Stimulated activated CD8-positive, alpha-beta memory T cell treated with anti-CD3 and anti-CD28 coated beads, Interleukin-2, amount 100 ng/mL, for 1 hour (primary cell): ENCODE data around the gene CFAP73.

Source experiments
- DNase-seq, 2 donors: peaks; one replicate each; pipeline ENCODE4 v3.0.0-alpha.2; 2020; ENCODE audit warnings: low read depth in 2 of 2

The CFAP73 gene

DNA sequence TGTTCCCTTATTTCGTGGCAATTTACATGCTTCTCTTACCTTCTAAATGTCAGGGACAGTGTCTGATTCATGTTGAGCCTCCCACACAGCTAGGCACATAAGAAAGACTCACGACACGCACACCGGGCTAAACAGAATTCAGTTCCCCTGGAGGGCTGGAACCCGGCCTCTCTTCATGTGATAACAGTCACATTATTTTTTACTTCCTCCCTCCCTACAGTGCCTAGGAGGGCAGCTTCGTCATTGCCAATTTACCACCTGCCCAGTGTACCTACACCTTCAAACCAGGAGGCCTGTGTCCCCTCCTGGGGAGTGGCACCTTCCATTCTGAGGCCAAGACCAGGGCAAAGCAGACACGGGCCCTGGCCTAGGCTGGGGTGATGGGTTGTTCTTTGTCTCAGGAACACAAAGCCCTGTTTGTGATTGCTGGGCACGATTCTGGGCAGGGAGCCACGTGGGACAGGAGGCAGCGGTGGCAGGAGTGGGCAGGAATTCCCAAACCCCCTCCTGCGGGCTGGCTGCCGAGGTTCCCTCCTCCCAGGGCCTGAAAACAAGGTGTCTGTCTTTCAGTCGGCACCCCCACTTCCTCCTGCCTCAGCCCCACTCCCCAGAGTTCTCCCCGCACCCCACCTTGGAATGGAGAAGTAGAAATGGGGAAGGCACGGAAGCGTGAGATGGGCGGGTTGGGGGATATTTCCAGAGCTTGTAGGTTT lies 7.2 kb upstream of the CFAP73 start:
- no peak for DNase-seq

- no peak for DNase-seq
These were observed 6.6 kb upstream of the CFAP73 start for GRCh38 chr12:113142886-113143332.

- DNase-seq, result no peak
These were observed 5.6 kb upstream of the CFAP73 start for GRCh38 chr12:113143959-113144358.

DNA sequence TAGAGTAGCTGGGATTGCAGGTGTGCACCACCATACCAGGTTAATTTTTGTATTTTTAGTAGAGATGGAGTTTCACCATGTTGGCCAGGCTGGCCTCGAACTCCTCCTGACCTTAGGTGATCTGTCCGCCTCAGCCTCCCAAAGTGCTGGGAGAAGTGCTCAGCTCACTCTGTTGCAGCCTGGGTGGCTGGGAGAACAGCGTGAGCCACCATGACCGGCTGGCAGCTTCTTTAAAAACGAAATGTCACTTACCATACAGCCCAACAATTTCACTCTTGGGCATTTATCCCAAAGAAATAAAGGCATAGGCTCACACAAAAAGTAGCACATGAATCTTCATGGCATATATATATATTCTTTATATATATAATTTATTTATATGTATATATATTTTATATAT lies 4.7 kb upstream of the CFAP73 start:
- no peak for DNase-seq

DNA sequence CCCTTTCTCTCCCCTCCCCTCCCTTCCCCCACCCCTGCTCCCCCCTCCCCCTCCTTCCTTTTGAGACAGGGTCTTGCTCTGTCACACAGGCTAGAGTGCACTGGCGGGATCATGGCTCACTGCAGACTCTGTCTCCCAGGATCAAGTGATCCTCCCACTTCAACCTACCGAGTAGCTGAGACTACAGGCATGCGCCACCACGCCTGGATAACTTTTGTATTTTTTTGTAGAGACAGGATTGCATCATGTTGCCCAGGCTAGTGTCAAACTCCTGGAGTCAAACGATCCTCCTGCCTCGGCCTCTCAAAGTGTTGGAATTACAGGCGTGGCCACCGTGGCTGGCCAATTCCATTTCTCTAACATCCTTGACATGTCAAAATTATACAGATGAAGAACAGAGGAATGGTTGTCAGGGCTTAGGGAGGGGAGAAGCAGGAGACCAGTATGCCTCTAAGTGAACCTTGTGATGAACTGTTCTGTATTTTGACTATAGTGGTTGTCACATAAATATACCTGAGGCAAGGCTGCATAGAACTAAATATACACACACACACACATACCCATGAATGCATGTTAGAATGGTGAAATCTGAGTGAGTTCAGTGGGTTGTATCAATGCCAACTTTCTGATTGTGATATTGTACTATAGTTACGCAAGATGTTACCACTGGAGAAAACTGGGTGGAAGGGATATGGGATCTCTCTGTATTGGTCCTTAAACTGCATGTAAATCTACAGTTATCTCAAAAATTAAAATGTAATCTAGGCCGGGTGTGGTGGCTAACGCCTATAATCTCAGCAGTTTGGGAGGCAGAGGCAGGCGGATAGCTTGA lies 3.6 kb upstream of the CFAP73 start:
- no peak for DNase-seq

DNA sequence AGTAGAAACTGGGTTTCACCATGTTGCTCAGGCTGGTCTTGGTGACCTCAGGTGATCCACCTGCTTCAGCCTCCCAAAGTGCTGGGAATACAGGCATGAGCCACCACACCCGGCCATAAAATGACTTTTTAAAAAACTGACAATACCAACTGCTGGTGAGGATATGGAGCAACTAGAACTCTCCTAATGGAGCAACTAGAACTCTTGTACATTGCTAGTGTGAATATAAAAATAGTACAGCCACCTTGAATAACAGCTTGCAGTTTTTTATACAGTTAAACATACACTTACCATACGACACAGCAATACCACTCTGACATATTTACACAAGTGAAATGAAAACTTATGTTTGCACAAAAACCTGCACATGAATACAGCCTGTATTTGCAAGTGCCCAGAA lies 2.5 kb upstream of the CFAP73 start:
- no peak for DNase-seq

DNA sequence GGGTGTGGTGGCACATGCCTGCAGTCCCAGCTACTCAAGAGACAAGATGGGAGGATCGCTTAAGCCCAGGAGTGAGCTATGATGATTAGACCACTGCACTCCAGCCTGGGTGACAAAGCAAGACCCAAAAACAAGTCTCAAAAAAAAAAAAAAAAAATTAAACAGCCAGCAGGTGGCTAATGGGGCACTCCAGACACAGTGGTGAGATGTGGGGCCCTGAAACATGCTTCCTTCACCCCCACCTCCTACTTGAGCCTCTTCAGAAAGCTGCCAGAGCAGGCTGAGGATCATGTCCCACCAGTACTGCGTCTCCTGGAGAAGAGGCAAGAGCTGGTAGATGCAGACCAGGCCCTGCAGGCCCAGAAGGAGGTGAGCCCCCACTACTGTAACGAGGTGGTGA lies 2.1 kb downstream of the CFAP73 start:
- no peak for DNase-seq

- no peak for DNase-seq
These were observed 2.8 kb downstream of the CFAP73 start for GRCh38 chr12:113152196-113152834.

DNA sequence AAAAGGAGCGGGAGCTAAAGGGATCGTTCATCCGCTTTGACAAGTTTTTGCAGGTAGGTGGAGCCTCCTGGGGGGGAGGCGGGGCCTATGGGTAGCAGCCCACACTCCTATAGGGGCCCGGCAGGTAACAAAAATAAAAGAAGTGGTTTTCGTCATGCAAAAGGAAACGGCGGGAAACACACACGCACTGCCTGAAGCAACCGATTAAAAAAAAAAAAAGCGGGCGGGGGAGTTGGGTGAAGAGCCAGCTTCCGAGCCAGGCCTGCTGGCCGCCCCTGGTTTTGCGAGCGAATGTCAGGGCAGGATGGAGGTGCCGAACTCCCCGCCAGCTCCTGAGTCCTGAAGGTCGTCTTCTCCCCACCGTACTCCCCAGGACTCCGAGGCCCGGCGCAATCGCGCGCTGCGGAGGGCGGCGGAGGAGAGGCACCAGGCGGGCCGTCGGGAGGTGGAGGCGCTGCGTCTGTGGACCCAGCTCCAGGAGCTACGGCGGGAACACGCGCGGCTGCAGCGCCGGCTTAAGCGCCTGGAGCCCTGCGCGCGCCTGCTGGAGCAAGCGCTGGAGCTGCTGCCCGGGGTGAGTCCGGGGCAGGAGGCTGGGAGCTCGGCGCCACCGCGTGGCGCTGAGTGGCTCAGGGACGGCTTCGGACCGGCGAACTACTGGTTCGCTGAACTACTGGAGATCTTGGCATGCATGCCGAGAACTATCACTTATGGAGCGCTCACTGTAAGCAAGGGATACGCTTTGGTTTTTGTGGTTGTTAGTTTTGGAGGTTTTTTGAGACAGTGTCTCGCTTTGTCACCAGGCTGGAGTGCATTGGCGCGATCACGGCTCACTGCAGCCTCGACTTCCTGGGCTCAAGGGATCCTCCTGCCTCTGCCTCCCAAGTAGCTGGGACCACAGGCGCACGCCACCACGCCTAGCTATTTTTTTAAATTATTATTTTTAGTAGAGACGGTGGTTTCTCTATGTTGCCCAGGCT lies 3.6 kb downstream of the CFAP73 start:
- DNase-seq, result no peak

DNA sequence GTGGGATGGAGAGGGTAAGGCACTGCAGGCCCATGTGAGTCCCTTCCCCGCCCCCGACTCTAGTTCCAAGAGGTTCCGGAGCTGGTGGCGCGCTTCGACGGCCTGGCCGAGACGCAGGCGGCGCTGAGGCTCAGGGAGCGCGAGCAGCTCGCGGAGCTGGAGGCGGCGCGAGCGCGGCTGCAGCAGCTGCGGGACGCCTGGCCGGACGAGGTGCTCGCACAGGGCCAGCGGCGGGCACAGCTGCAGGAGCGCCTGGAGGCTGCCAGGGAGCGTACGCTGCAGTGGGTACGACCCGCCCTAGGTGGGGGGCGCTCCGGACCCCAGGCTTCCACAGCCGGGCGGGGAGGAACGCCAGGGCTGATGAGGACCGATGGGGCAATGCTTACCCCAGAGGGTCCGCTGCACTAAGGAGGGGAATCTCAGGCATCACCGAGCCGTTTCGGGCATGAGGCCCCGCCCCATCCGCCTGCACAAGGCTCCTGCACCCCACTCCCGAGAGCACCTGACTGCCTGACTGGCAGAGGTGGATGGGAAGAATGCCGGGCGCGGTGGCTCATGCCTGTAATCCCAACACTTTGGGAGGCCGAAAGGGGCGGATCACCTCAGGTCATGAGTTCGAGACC lies 4.9 kb downstream of the CFAP73 start:
- no peak for DNase-seq

DNA sequence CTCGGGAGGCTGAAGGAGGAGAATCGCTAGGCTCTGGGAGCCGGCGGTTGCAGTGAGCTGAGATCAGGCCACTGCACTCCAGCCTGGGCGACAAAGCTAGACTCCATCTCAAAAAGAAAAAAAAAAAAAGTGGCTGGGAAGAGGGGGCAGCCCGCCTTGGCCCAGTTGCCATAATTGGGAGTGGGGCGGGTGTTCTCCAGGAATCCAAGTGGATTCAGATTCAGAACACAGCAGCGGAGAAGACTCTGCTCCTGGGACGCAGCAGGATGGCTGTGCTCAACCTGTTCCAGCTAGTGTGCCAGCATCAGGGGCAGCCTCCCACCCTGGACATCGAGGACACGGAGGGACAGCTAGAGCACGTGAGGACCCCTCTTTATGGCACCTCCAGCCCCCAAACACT lies 5.5 kb downstream of the CFAP73 start:
- no peak for DNase-seq

DNA sequence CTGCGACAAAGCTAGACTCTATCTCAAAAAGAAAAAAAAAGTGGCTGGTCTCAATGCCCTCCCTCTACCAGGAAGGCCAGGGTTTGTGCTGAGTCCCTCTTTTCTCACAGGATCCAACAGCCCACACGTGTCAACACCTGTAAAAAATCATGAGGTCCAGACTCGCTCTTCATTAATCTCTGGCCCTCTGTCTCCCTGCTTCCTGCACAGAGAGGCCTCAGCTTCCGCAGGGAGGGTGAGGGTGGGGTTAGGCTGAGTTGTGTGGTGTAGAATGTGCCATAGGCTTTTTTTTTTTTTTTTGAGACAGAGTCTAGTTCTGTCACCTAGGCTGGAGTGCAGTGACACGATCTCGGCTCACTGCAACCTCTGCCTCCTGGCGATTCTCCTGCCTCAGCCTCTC lies 6.1 kb downstream of the CFAP73 start:
- no peak for DNase-seq

DNA sequence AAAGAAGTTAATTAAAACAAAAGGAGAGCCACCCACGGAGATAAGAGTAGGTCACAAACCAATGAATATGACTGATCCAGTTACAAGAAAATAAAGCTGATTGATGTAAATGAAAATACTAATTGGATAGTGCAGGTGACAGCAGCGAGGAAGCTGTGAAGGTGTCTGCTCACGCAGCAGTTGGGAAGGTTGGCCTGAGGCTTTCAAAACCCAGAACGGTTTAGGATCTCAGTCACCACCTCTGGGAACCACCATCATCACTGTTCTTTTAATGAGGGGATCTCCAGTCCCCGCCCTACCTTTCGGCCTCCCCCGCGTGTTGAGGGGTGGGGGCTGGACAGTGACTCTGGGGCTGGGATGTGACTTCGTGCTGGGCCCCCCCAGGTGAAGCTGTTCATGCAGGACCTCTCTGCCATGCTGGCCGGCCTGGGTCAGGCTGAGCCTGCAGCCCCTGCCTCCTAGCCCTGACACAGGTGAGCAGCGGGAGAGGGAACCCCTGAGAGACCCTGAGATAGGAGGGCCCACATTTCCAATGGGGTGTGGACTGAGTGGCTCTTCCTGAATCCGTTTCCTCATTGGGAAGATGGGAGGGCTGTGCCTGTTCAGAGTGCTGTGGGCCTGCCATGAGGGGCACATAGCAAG lies 7.8 kb downstream of the CFAP73 start:
- no peak for DNase-seq

DNA sequence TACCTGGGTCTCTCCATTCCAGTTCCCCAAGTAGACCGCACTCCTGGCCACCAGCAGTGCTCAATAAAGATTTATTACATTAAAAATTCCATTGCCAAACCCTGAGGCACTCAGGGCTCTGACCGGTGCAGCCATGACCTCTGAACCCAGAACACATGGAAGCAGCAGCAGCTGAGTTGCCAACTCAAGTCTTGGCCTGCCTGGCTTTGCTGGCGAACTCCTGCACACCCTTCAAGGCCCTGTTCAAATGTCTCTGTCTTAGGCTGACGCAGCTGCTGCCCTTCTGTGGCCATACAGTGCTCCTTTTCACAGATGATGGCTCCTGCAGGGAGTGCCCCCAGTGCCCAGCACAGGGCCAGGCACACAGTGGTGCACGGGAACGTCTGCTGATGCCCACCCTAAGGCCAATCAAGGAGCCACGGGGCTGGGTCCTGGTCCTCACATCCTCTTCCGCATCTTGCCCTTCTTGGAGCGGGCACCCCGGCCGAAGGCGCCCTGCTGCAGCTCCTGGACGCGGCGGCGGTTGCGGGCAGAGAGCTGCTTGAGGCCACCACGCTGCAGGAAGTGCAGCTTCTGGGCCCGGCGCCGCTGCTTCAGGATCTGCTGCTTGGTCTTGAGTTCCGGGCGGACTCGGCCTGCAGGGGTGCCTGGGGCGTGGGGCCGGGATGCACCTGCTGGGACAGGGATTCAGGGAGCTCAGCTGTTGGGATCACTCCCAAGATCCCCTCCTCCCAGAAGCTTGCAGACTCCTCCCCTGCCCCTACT lies 9.1 kb downstream of the CFAP73 start:
- DNase-seq, result no peak

DNA sequence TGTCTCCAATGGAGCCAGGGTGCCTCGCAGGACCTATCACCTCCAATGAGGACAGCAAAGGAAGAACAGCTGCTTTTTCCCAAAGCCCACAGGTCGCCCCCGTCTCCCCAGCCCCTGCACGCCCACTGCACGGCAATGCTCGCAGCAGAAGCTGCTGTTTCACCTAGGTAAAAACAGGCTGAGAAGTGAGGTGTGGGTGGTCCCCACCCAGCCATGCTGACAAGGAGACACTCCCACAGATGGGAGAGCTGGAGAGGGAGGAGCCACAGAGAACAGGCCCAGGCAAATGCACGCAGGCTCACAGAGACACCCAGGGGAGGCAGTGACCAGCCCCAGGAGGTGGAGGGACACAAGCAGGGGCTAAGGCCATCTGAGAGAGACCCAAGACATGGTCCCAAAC lies 10.4 kb downstream of the CFAP73 start:
- no peak for DNase-seq

GRCh38 chr12:113161415-113162016 lies 12.0 kb downstream of the CFAP73 start:
- no peak for DNase-seq

DNA sequence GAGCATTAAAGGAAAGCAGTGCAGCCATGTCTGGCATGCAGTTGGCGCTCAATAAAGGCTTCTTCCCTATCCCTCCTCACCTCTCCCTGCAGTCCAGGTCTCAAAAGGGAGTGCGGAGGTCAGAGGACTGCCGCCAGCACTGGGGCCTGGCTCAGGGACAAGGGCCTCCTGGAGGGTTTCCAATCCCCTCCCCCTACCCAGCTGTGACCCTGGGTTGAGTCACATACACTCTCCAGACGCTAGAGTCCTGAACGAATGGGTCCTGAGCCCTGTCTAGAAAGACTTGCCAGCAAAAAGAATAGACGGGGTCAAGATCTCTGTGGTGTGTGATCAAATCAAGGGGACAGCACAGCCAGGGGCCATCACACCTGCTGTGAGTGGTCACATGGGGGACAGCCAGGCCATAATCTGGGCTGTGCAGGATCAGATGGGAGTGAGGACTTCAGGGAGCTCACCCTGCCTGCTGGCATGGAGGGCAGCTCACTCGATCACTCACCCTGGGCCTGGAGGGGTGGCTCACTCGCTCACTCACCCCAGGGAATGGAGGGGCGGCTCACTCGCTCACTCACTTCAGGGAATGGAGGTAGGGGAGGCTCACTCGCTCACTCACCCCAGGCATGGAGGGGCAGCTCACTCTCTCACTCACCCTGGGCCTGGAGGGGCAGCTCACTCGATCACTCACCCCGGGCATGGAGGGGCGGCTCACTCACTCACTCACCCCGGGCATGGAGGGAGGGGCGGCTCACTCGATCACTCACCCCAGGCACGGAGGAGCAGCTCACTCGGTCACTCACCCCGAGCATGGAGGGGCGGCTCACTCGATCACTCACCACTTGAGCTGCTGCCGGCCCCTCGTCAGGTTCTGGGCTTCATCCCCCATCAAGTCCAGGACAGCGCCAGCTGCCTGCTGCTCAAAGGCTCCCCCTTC lies 12.8 kb downstream of the CFAP73 start:
- no peak for DNase-seq

GRCh38 chr12:113163030-113163360 lies 13.5 kb downstream of the CFAP73 start:
- no peak for DNase-seq
